WTC11 (cell line): ENCODE measurements around the gene HSD3B7. TPM values are rescaled to one million over a fixed set of nuclear protein-coding genes. Genes with fewer than 3 reads are reported as not detected.

Experiments used
- ATAC-seq: fragments of 200-7000 bp; cut with Tn5 transposase; 2 replicates; pipeline ENCODE4 v1.10.0; 2021; ENCODE audit warnings: mild to moderate bottlenecking, moderate library complexity
- CTCF ChIA-PET: fragments of 300-600 bp; sonication (Branson Sonifier 250); formaldehyde crosslinking; loops from one replicate; lab custom pipeline; 2021; ENCODE audit warnings: antibody characterized with exemption; lab: Charles Lee
- POLR2A ChIA-PET: fragments of 350-600 bp; sonication (Branson Sonifier 250); formaldehyde crosslinking; loops from one replicate; lab custom pipeline; 2021; ENCODE audit warnings: antibody characterized with exemption; lab: Charles Lee
- DNase-seq: peaks from one replicate; pipeline ENCODE4 v3.0.0; 2021; ENCODE audit warnings: low spot score
- H3K27ac Mint-ChIP-seq: 2 replicates; pipeline ENCODE4 v1.8.0; 2021; ENCODE audit warnings: mixed read lengths
- H3K27me3 Mint-ChIP-seq: 2 replicates; pipeline ENCODE4 v1.8.0; 2021; ENCODE audit warnings: low read depth, mild to moderate bottlenecking, moderate library complexity, mixed read lengths
- H3K36me3 Mint-ChIP-seq: 2 replicates; pipeline ENCODE4 v1.8.0; 2021; ENCODE audit warnings: mixed read lengths
- H3K4me1 Mint-ChIP-seq: 2 replicates; pipeline ENCODE4 v1.8.0; 2022; ENCODE audit warnings: mixed read lengths
- H3K4me3 Mint-ChIP-seq: 2 replicates; pipeline ENCODE4 v1.8.0; 2021; ENCODE audit warnings: mild to moderate bottlenecking, moderate library complexity, mixed read lengths
- H3K9me3 Mint-ChIP-seq: 2 replicates; pipeline ENCODE4 v1.8.0; 2021; ENCODE audit warnings: mixed read lengths
- AFF4 ChIP-seq: sonication (generic); formaldehyde crosslinking; IDR thresholded peaks from 2 replicates; pipeline ENCODE4 v1.8.1; 2023; ENCODE audit warnings: mild to moderate bottlenecking, missing genetic modification reagents, borderline replicate concordance
- CREM ChIP-seq: sonication (generic); formaldehyde crosslinking; IDR thresholded peaks from 2 replicates; pipeline ENCODE4 v1.8.1; 2022; ENCODE audit warnings: mild to moderate bottlenecking, missing genetic modification reagents, moderate library complexity
- ELF4 ChIP-seq: sonication (generic); formaldehyde crosslinking; IDR thresholded peaks from 2 replicates; pipeline ENCODE4 v1.8.1; 2022; ENCODE audit warnings: low read depth, mild to moderate bottlenecking, moderate library complexity, missing genetic modification reagents
- ETV6 ChIP-seq: sonication (generic); formaldehyde crosslinking; IDR thresholded peaks from 2 replicates; pipeline ENCODE4 v1.8.1; 2022; ENCODE audit warnings: mild to moderate bottlenecking, missing genetic modification reagents
- FOXJ3 ChIP-seq: sonication (generic); formaldehyde crosslinking; IDR thresholded peaks from 2 replicates; pipeline ENCODE4 v1.9.0; 2021; ENCODE audit warnings: missing genetic modification reagents, mild to moderate bottlenecking, borderline replicate concordance
- JAZF1 ChIP-seq: fragments of 250-450 bp; sonication (Bioruptor Pico); IDR thresholded peaks from 2 replicates; pipeline ENCODE4 v1.9.0; 2021; ENCODE audit warnings: moderate library complexity, mild to moderate bottlenecking, inconsistent platforms
- MYBL2 ChIP-seq: sonication (generic); formaldehyde crosslinking; IDR thresholded peaks from 2 replicates; pipeline ENCODE4 v1.8.1; 2023; ENCODE audit warnings: mild to moderate bottlenecking, moderate library complexity, missing genetic modification reagents
- NFYB ChIP-seq: sonication (generic); formaldehyde crosslinking; conservative IDR thresholded peaks from 2 replicates; pipeline ENCODE4 v1.8.0; 2022; ENCODE audit warnings: low read depth, missing genetic modification reagents
- NR1H2 ChIP-seq: sonication (generic); formaldehyde crosslinking; IDR thresholded peaks from 2 replicates; pipeline ENCODE4 v1.9.0; 2021; ENCODE audit warnings: mild to moderate bottlenecking, moderate library complexity, missing genetic modification reagents
- RELA ChIP-seq: sonication (generic); formaldehyde crosslinking; IDR thresholded peaks from 2 replicates; pipeline ENCODE4 v1.8.1; 2022; ENCODE audit warnings: missing genetic modification reagents, mild to moderate bottlenecking, borderline replicate concordance
- SMAD4 ChIP-seq: sonication (generic); formaldehyde crosslinking; IDR thresholded peaks from 2 replicates; pipeline ENCODE4 v1.8.0; 2022; ENCODE audit warnings: mild to moderate bottlenecking, missing genetic modification reagents
- SOX15 ChIP-seq: fragments of 250-450 bp; sonication (Bioruptor Pico); IDR thresholded peaks from 2 replicates; pipeline ENCODE4 v1.9.0; 2021; ENCODE audit warnings: mild to moderate bottlenecking
- SP1 ChIP-seq: sonication (generic); formaldehyde crosslinking; conservative IDR thresholded peaks from 2 replicates; pipeline ENCODE4 v1.8.1; 2022; ENCODE audit warnings: missing genetic modification reagents
- TEAD4 ChIP-seq: sonication (generic); formaldehyde crosslinking; IDR thresholded peaks from 2 replicates; pipeline ENCODE4 v1.8.0; 2022; ENCODE audit warnings: mild to moderate bottlenecking, missing genetic modification reagents
- TP53 ChIP-seq: sonication (generic); formaldehyde crosslinking; IDR thresholded peaks from 2 replicates; pipeline ENCODE4 v1.8.1; 2023; ENCODE audit warnings: mild to moderate bottlenecking, missing genetic modification reagents
- ZBTB21 ChIP-seq: sonication (generic); formaldehyde crosslinking; IDR thresholded peaks from 2 replicates; pipeline ENCODE4 v1.8.1; 2023; ENCODE audit warnings: mild to moderate bottlenecking, missing genetic modification reagents, borderline replicate concordance
- ZNF281 ChIP-seq: sonication (generic); formaldehyde crosslinking; IDR thresholded peaks from 2 replicates; pipeline ENCODE4 v1.8.0; 2023; ENCODE audit warnings: mild to moderate bottlenecking, missing genetic modification reagents
- ZNF423 ChIP-seq: fragments of 250-450 bp; sonication (Bioruptor Pico); IDR thresholded peaks from 2 replicates; pipeline ENCODE4 v2.1.2; 2022; ENCODE audit warnings: mild to moderate bottlenecking, moderate library complexity
- total RNA-seq: library from RNA; stranded (reverse); gene quantifications from 3 replicates; pipeline ENCODE4 v1.2.3, GENCODE V29; 2021
- TF ChIP-seq, protein P1 (sequence below): sonication (generic); formaldehyde crosslinking; IDR thresholded peaks from 2 replicates; pipeline ENCODE4 v1.8.1; 2023; ENCODE audit warnings: mild to moderate bottlenecking, missing genetic modification reagents, moderate library complexity

The HSD3B7 gene
- total RNA-seq, 1 experiment from 2014 or later = 4.5 TPM

DNA sequence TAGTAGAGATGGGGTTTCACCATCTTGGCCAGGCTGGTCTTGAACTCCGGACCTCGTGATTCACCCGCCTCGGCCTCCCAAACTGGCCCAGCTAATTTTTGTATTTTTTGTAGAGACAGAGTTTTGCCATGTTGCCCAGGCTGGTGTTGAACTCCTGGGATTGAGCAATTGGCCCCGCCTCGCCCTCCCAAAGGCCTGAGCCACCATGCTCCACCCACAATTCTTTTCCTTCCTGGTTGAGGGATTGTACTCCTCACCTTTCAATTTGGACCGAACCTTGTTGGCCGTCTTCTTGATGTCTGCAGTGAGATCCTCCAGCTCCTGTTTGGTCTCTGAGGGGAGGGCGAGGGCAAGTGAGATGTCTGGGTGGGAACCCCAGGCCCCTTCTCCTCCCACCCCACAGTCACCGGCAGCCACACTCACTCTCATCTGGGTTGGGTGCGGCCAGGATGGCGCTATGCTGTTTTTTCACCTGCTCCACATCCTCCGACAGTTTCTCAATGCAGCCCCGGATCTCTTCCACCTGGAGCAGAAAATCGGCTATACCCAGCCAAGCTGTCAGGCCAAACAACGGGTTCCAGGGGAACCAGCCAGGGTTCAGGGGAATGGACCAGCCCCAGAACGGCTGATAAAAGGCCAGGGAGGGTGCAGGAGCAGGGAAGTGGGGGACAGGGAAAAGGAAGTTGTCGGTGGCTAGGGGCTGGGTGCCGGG lies 15.8 kb downstream of the HSD3B7 start:
- no peak for TF ChIP-seq TEAD4
- TF ChIP-seq, protein P1, sequence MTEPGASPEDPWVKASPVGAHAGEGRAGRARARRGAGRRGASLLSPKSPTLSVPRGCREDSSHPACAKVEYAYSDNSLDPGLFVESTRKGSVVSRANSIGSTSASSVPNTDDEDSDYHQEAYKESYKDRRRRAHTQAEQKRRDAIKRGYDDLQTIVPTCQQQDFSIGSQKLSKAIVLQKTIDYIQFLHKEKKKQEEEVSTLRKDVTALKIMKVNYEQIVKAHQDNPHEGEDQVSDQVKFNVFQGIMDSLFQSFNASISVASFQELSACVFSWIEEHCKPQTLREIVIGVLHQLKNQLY (CRISPR knock-in tag) = no peak
- TF ChIP-seq ZBTB21 (CRISPR knock-in tag) = no peak
- no peak for TF ChIP-seq CREM (CRISPR knock-in tag)
- no peak for TF ChIP-seq SOX15
- ChIA-PET POLR2A (no interaction called here), CTCF (interaction anchor here (8.2 kb wide), 1 partner anchor 15 kb away, joined by 79 read pairs; the partner anchor contains the start of gene HSD3B7)
- Mint-ChIP-seq H3K27ac (no peak overlapping the region), H3K4me3 (no peak overlapping the region), H3K36me3 (no peaks in the 10 kb centered on the region), H3K27me3 (peaks cover 7% of the 10 kb centered on the region; the same call in 1 of the 2 replicates), H3K4me1 (peaks cover 16% of the 10 kb centered on the region), H3K9me3 (no peaks in the 10 kb centered on the region)
- no peak for DNase-seq
- ATAC-seq = no peak

- CTCF ChIA-PET = interaction anchor here (0.9 to 2.6 kb wide), 2 partner anchors 17 to 140 kb away, joined by 3 to 12 read pairs; partner anchors contain the start of gene HSD3B7
- no peak for TF ChIP-seq ELF4 (CRISPR knock-in tag)
- no peak for TF ChIP-seq TEAD4
- TF ChIP-seq RELA = no peak
- TF ChIP-seq ETV6 = no peak
- TF ChIP-seq, all 79 proteins: peak for 0
- no peak for DNase-seq
- H3K9me3 Mint-ChIP-seq = no peaks in the 10 kb centered on the region
- no peak overlapping the region for H3K4me3 Mint-ChIP-seq
- peak overlapping the region; percentile 76; the same call in 1 of the 2 replicates for H3K27ac Mint-ChIP-seq
- H3K27me3 Mint-ChIP-seq = peaks cover 7% of the 10 kb centered on the region; the same call in 1 of the 2 replicates
- ATAC-seq = no peak
- peaks cover 11% of the 10 kb centered on the region for H3K4me1 Mint-ChIP-seq
- POLR2A ChIA-PET = no interaction called here
- no peaks in the 10 kb centered on the region for H3K36me3 Mint-ChIP-seq
Measured at GRCh38 chr16:31001507-31002249, 16.7 kb downstream of the HSD3B7 start.

- TF ChIP-seq ZNF281 (no peak), SP1 (no peak), NR1H2 (CRISPR knock-in tag) (no peak), JAZF1 (CRISPR knock-in tag) (no peak)
- DNase-seq (no peak), ATAC-seq (no peak)
- Mint-ChIP-seq H3K9me3 (no peaks in the 10 kb centered on the region), H3K36me3 (no peaks in the 10 kb centered on the region), H3K27ac (peak overlapping the region; percentile 76; the same call in 1 of the 2 replicates), H3K27me3 (peaks cover 7% of the 10 kb centered on the region; the same call in 1 of the 2 replicates), H3K4me3 (no peak overlapping the region), H3K4me1 (peaks cover 13% of the 10 kb centered on the region)
- CTCF ChIA-PET = interaction anchor here (0.7 to 2.6 kb wide), 4 partner anchors 13 to 140 kb away, joined by 3 to 12 read pairs (median 4); partner anchors contain the start of gene HSD3B7
- POLR2A ChIA-PET = interaction anchor here (0.9 kb wide), 1 partner anchor 28 kb away, joined by 3 read pairs; no protein-coding TSS in a partner anchor
Measured at GRCh38 chr16:31002250-31002700, 17.3 kb downstream of the HSD3B7 start.

GRCh38 chr16:31002862-31003341 lies 17.9 kb downstream of the HSD3B7 start:
- CTCF ChIA-PET = interaction anchor here (0.7 to 2.6 kb wide), 4 partner anchors 13 to 139 kb away, joined by 3 to 12 read pairs (median 4); partner anchors contain the start of gene HSD3B7
- DNase-seq (no peak), ATAC-seq (no peak)
- POLR2A ChIA-PET = interaction anchor here (0.9 kb wide), 1 partner anchor 27 kb away, joined by 3 read pairs; no protein-coding TSS in a partner anchor
- H3K4me1 Mint-ChIP-seq = peaks cover 13% of the 10 kb centered on the region
- no peaks in the 10 kb centered on the region for H3K36me3 Mint-ChIP-seq
- no peak overlapping the region for H3K4me3 Mint-ChIP-seq
- no peak overlapping the region for H3K27ac Mint-ChIP-seq
- peaks cover 6% of the 10 kb centered on the region; the same call in 1 of the 2 replicates for H3K27me3 Mint-ChIP-seq
- no peaks in the 10 kb centered on the region for H3K9me3 Mint-ChIP-seq
- TF ChIP-seq RELA (no peak), MYBL2 (CRISPR knock-in tag) (no peak), ZNF423 (CRISPR knock-in tag) (no peak), FOXJ3 (no peak), NFYB (CRISPR knock-in tag) (no peak), TP53 (no peak), AFF4 (CRISPR knock-in tag) (no peak), SMAD4 (CRISPR knock-in tag) (no peak)
